ENCODE measurements around the gene MCM9. TPM values are rescaled to one million over a fixed set of nuclear protein-coding genes. Genes with fewer than 3 reads are reported as not detected.

Gene MCM9
- total RNA-seq, 4 donors from 2014 or later = 26.7 to 47.2 (median 35.8) TPM

DNA sequence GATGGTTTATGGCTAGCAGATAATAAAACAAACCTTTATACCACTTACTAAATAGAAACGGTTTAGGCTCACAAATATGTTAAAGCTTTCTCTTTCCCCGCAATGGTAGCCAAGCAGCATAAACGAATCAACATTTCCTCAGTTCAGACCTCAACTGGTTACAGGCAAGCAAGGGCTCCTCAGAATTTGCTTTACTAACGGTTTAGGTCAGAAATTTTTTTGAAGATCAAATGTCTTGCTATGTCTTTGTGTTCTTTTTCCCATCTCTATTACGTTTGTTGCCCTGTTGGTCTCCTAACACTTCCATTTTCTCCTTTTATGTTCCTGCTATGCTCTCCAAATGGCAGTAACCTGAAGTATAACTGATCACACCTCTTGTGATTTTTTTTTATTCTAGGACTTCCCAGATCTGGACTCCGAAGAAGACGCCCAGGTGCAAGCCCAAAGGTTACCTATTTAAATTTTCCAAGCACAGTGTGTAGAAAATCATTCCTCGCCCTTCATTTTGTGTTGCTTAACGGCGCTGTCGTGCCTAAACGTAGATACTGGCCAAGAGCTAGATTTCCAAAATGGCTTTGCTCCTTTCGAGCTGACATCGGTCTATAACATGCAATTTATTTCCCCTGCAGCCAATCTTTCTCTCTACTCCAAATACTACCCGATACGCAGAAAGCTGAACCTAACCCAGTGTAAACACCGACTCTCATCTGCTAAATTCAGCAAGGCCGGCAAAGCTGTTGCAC is 41.7 kb downstream of the MCM9 start:
- intact Hi-C loops (cut with DNase I) = loop anchor here (10.0 kb wide), 1 partner anchor 182 kb away; the partner anchor contains the start of gene FAM184A
- Histone ChIP-seq H3K4me1 (peaks cover 0 to 30% of the 10 kb centered on the region in 2 donors), H3K36me3 (no peaks in the 10 kb centered on the region), H3K27me3 (no peaks in the 10 kb centered on the region), H3K27ac (peak overlapping the region; percentile 69 to 83 (median 82)), H3K9me3 (no peaks in the 10 kb centered on the region), H3K4me3 (replicated peaks in 1 of 3) (peak overlapping the region in 2 of 3 donors; percentile 31 to 62)
- no peak for TF ChIP-seq POLR2A (IDR thresholded peaks at IDR 0.05)
- TF ChIP-seq, protein P1, sequence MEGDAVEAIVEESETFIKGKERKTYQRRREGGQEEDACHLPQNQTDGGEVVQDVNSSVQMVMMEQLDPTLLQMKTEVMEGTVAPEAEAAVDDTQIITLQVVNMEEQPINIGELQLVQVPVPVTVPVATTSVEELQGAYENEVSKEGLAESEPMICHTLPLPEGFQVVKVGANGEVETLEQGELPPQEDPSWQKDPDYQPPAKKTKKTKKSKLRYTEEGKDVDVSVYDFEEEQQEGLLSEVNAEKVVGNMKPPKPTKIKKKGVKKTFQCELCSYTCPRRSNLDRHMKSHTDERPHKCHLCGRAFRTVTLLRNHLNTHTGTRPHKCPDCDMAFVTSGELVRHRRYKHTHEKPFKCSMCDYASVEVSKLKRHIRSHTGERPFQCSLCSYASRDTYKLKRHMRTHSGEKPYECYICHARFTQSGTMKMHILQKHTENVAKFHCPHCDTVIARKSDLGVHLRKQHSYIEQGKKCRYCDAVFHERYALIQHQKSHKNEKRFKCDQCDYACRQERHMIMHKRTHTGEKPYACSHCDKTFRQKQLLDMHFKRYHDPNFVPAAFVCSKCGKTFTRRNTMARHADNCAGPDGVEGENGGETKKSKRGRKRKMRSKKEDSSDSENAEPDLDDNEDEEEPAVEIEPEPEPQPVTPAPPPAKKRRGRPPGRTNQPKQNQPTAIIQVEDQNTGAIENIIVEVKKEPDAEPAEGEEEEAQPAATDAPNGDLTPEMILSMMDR (IDR thresholded peaks at IDR 0.05) = no peak
- DNase-seq = peak; percentile 45 to 46
- WGBS, 2 donors = 2 to 3% methylated on average over 18 of the region's 18 CpGs

DNA sequence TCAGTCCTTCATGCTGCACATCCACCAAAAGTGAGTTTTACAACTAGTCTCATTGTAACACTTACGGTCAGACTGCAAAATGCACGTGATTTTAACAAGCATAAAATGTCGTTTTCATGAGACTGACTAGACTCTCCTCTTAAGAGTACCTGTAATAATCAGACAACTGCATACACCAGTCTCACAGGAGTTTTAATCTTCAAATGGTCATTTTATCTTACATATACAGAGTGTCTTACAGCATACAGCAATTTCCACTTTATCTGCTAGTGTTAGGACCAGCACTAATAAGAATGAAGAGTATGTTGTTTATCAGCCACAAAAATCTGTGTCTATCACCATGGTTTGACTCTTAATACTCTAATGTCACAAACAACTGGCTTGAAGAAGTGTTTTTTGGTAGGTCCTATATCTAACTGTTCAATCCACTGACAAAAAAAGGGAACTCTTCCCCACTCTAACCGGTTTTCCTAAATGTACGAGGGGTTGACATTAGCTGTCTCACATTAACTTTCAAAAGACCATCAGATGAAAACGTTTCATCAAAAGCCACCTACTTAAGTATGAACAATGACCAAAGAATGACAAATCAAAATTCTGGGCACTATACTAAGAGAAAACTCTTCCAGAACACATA is 42.5 kb downstream of the MCM9 start:
- no peaks in the 10 kb centered on the region for H3K9me3 ChIP-seq
- no peaks in the 10 kb centered on the region for H3K36me3 ChIP-seq
- TF ChIP-seq, protein P1 (IDR thresholded peaks at IDR 0.05) = no peak
- no peak for TF ChIP-seq POLR2A (IDR thresholded peaks at IDR 0.05)
- DNase-seq = no peak
- H3K4me1 ChIP-seq = peaks cover 0 to 30% of the 10 kb centered on the region in 2 donors
- H3K27ac ChIP-seq = peak overlapping the region; percentile 69 to 83 (median 82)
- no peaks in the 10 kb centered on the region for H3K27me3 ChIP-seq
- 23 to 25% methylated on average over 6 of the region's 6 CpGs for WGBS, 2 donors
- intact Hi-C loops (cut with DNase I) = loop anchor here (10.0 kb wide), 1 partner anchor 182 kb away; the partner anchor contains the start of gene FAM184A
- peak overlapping the region in 1 of 3 donors; percentile 31 for H3K4me3 ChIP-seq (replicated peaks in 1 of 3)

DNA sequence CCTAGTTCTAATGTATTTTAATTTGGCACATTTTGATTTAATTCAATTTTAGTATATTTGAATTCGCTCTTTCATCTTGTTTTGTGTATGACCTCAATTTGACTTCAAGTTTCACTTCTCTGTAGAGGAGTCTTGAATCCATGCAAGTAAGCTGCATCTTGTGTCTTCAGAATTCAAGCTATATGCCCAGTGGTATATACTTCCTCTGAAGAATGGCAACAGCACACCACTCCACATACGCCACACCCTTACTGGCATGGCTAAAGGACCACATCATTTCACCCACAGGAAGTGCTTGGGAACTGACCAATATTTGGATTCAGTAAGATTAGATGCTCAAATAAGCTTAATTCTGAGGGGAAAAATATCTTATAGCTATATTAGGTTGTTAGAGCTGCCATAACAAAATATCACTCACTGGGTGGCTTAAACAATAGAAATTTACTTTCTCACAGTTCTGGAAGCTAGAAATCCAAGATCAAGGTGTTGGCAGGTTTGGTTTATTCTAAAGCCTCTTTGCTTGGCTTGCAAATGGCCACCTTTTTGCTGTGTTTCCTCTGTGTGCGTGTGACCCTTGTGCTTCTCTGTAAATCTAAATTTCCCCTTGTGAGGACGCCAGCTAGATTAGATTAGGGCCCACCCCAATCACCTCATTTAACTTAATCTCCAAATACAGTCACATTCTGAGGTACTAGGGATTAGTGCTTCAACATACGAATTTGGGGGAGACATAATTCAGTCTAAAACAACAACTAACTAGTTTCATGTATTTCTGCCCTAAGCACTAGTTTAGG is 43.8 kb downstream of the MCM9 start:
- intact Hi-C loops (cut with DNase I) = loop anchor here (10.0 kb wide), 1 partner anchor 184 kb away; the partner anchor contains the start of gene FAM184A
- no peaks in the 10 kb centered on the region for H3K36me3 ChIP-seq
- H3K27ac ChIP-seq = peak overlapping the region in 1 of 3 donors; percentile 30
- no peaks in the 10 kb centered on the region for H3K27me3 ChIP-seq
- peaks cover 0 to 29% of the 10 kb centered on the region in 2 donors for H3K4me1 ChIP-seq
- no peak overlapping the region for H3K4me3 ChIP-seq (replicated peaks in 1 of 3)
- DNase-seq = no peak
- no peaks in the 10 kb centered on the region for H3K9me3 ChIP-seq
- TF ChIP-seq, protein P1 (IDR thresholded peaks at IDR 0.05) = no peak
- no peak for TF ChIP-seq POLR2A (IDR thresholded peaks at IDR 0.05)
- WGBS, 2 donors = 94 to 96% methylated on average over 5 of the region's 5 CpGs

DNA sequence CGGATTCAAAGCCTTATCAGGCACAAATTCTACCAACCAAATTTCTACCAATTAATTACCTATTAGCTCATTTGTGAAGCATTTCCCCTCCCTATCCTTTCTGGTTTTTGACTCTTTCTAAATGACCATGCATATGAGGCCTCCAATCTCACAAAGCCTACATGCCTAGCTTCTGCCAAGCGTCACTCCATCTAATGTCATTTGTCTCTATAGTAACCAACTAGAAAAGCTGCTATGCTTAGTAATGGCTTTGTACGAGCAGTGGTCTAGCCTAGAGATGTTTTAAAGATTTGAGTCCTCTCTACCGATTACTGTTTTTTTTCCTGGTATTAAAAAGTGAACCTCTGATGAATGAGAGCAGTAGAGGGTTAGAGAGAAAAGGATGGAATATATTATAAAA is 45.8 kb downstream of the MCM9 start:
- no peak for TF ChIP-seq POLR2A (IDR thresholded peaks at IDR 0.05)
- TF ChIP-seq, protein P1 (IDR thresholded peaks at IDR 0.05) = no peak
- WGBS, 2 donors = 89 to 96% methylated on average over 4 of the region's 4 CpGs
- Histone ChIP-seq H3K4me1 (peaks cover 0 to 26% of the 10 kb centered on the region in 2 donors), H3K27me3 (no peaks in the 10 kb centered on the region), H3K4me3 (replicated peaks in 1 of 3) (no peak overlapping the region), H3K36me3 (no peaks in the 10 kb centered on the region), H3K27ac (no peak overlapping the region), H3K9me3 (no peaks in the 10 kb centered on the region)
- no peak for DNase-seq
- intact Hi-C loops (cut with DNase I) = no loop called here
